Astrocyte of the hippocampus (primary cell): ENCODE results near the gene KCNH1.
"Not testable (repeated sequence)": the region's sequence is repeated elsewhere in the genome, so short reads cannot be mapped to it uniquely, and the experiment has no call there.

ENCODE experiments used
- DNase-seq: peaks from one replicate; pipeline ENCODE4 v3.0.0; 2011; ENCODE audit warnings: low read depth, low spot score

The KCNH1 gene

GRCh38 chr1:211009944-211010343, 124.0 kb downstream of the KCNH1 start:
- DNase-seq: no peak

DNA sequence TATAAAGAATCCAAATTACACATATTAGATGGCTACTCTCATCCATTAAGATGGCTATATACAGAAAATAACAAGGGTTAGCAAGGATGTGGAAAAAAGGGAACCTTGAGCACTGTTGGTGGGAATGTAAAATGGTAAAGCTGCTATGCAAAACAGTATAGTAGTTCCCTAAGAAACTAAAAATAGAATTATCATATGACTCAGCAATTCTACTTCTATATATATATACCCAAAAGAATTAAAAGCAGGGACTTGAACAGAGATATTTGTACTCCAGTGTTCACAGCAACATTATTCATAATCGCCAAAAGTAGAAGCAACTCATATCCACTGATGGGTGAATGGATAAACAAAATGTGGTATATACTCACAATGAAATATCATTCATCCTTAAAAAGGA, 126.1 kb downstream of the KCNH1 start:
- DNase-seq: no peak

GRCh38 chr1:210995931-210996330, 138.0 kb downstream of the KCNH1 start:
- not testable (repeated sequence) for DNase-seq

DNA sequence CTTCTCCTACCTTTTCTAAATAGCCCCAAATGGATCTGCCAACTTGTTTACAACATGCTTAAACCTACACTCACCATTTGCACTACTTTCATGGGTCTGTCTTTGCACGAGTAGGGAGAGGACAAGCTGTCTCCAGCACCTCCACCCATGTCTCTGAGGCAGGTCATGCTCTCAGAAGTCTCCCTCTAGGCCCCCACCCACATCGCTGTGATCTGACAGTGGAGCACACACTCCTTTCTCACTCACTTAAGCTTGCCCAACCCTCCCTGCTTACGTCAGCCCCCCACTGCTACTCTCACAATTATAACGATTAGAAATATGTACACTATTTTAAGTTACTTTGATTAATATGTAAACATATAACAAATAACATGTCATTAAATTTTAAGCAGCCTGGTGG, 141.1 kb downstream of the KCNH1 start:
- DNase-seq: no peak

- no peak for DNase-seq
These were observed 144.0 kb downstream of the KCNH1 start for GRCh38 chr1:210989905-210990304.

GRCh38 chr1:210981490-210981889, 152.5 kb downstream of the KCNH1 start:
- peak; percentile 44 for DNase-seq

- no peak for DNase-seq
These were observed 153.9 kb downstream of the KCNH1 start for GRCh38 chr1:210980082-210980481.

DNA sequence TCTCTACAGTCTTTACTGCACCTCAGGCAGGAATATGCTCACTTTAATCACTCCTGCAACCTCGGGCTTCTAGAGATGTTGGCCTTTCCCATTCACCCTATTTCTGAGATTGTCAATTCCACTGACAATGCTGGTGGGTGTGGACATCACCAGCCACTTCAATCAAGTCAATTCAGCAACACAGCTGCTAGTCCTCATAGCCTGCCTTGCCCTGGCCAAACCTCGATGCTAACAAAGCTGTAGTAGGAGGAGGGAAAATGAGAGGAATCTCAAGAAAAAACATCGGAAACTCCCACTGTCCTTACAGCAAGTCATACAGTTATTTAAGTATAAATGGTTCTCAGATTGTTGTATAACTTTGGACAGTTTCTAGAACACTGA, 155.0 kb downstream of the KCNH1 start:
- DNase-seq: peak; percentile 10

DNA sequence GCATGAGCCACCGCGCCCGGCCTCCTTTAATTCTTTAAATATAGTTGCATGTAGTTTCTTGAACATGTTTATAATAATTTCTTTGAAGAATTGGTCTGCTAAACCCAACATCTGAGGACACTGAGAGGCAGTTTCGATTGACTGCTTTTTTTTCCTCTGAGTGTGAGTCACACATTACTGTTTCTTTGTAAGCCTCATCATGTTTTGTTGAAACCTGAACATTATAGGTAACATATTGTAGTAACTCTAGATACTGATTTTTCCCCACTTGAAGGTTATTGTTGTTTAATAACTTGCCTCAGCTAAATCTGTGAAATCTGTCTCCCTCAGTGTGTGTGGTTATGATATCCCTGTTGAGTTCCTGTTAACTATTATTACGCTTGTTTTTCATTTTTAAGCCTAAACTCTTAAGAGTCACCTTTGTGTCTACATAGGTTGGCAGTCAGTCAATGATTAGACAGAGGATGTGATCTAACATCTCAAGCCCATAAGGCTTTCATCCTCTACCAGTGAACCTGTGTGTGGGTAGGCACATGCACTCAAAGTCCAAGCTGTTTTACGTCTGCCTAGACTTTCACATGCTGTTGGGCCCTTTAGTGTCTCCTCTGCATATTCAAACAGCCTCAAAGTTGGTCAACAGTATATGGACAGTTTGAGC, 155.5 kb downstream of the KCNH1 start:
- DNase-seq: no peak

DNA sequence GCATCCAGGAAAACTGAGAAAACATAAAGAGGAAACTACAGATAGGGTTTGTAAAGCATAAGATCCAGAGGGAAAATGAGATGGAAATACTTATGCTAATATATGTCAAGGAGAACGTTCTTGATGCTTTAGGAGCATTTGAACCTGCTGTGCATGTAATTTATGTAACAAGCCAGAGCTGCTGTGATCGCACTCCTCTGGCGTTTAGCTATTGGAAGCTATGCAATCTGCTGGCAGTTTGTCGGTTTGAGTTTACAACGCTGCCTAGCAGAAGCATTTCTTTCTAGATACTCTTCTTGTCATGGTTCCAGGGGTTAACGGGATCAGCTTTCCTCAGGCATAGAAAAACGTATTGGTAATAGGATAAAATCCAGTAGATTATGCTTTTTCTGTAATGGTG, 182.7 kb downstream of the KCNH1 start:
- no peak for DNase-seq

GRCh38 chr1:210949940-210950546, 183.9 kb downstream of the KCNH1 start:
- peak; percentile 29 for DNase-seq

GRCh38 chr1:210949489-210949888, 184.5 kb downstream of the KCNH1 start:
- DNase-seq: no peak

DNA sequence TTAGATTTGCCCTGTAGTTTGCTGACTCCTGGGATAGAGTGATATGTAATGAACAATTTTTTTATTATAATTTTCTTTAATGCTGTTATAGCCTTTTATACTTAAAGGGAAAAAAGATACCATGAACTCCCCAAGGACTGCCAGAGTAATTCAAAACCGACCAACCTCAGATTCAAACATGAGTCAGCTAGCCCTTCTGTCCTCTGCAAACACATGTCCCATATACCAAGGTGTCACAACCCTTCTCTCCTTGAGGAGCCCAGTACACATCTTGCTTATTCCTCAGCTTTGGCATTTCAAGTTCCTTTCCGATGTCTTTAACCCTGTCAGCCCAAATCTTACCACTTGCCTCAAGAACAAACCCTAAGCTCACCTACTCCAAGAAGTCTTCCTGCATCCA, 184.9 kb downstream of the KCNH1 start:
- DNase-seq: no peak

- no peak for DNase-seq
These were observed 189.7 kb downstream of the KCNH1 start for GRCh38 chr1:210944252-210944651.

GRCh38 chr1:210942513-210942912, 191.4 kb downstream of the KCNH1 start:
- DNase-seq: no peak

DNA sequence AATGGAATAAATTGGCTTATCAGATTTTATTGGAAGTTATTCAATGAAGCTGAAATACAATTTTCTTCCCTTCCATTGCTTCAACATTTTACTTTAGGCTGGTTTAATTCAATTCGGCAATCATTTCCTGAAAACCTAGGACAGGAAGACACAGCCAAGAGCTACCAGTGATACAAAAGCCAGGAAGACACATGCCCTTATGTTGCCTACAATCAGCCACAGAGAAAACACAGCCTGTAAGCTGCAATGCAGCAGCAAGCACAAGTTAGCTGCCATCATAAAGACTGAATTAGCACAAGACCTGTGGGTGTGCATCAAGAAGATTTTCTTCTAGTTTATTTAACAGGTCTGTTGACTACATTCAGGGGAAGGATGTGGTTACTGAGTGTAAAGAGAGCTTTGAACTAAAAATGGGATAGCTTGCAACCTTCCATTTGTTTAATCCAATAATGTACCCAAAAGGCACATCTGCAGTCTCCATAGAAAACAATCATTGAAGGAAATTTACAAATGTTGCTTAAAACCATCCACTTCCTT, 193.8 kb downstream of the KCNH1 start:
- DNase-seq: no peak

- no peak for DNase-seq
These were observed 195.5 kb downstream of the KCNH1 start for GRCh38 chr1:210938416-210938925.

GRCh38 chr1:210937846-210938245, 196.1 kb downstream of the KCNH1 start:
- peak; percentile 56 for DNase-seq

DNA sequence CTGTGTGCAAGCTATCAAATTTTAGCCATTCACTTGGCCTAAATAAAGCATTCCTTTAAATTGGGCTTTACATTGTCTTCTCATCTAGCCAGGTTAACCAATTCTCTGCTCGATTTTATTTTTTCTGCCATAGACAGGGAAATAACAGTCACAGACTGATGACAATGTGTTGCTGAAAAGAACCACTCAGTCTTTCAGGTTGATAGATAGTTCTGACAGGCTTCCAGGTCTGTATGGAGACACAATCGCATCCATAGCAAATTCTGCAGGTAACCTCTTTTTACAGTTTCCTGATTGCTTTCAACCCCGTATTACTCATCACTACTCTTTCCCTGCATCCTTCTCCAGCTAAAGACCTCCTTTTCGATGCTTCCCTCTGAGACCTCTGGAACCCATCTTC, 198.0 kb downstream of the KCNH1 start:
- no peak for DNase-seq

GRCh38 chr1:210932104-210932503, 201.8 kb downstream of the KCNH1 start:
- no peak for DNase-seq

- no peak for DNase-seq
These were observed 211.3 kb downstream of the KCNH1 start for GRCh38 chr1:210922666-210923065.

DNA sequence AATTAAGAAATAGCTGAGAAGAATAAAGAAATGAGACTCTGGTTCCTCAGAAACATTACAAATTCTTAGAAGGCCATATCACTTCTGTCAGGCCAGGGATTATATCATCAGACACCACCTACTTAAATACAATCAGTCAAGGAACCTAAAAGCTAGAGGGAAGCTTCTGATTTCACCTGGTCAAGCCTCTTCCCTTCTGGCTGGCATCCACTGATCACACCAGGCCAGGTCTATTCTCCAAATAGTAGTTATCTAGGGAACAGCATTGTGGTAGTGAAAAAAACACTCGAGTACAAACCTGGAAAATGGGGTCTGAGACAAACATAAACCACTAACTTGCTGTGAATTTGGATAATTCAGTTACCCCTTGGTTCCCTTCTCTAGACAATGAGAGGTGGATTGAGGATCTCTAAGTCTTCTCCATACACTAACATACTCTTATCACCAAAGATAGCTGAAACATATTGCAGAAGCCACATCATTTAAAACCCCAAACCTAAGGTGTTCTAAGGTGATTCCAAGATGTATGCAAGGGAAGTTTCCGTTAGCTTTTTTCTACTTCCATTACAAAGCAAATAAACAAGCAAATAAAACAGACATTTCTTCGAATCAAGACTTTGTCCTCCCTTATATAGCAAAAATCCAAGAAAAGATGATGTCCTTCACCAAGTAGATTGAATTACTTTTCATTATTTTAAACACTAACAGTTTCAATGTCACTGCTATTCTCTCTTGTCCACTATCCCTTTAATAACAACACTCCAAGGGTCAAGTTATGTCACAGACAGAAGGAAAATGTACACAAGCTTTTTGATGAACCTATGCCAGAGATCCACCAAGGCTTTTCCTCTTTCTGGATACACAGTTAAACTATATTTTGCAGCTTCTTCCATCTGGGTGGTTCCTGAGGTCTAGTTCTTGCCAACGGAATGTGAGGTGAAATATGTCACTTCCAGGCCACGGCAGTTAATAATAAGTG, 212.9 kb downstream of the KCNH1 start:
- no peak for DNase-seq
